ENCODE measurements around the gene MMAB. TPM values are rescaled to one million over a fixed set of nuclear protein-coding genes. Genes with fewer than 3 reads are reported as not detected.

The MMAB gene
- total RNA-seq, 2 donors from 2014 or later = 12.5 to 29.7 TPM

DNA sequence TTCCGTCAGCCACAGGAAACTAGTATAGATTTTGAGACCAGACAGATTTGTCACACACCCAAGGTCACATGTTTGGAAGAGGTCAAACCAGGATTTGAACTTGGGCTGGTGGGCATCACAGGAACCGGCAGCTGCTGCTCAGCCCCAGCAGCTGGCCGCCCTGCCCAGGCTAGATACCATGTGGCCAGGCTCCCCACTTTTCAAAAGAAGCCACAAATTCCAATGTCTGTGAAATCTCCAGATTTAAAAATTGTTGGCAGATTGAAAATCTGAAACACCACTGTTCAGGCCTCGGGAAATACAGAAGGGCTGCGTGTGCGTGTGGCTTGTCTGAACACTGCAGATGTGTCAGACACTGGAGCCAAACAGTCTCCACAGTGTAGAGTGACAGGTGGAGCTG lies 30.4 kb downstream of the MMAB start:
- no peaks in the 10 kb centered on the region for H3K4me1 ChIP-seq

DNA sequence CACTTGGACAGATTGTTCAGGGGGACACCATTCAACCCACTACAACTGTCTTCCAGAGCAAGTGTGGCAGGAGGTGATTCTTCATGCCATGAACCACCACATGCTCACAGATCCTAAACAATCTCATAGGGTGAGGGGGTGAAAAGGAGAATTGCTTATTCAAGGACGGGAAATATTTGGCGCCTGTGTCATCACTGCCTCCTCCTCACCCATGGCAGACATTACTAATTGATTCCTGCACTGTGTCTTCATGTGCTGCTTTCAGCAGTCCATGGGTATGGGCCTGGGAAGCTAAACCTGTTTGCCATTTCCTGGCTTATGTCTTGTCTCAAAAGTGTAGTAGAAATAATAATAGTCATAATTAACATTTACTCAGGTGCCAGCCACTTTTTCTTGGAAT lies 31.3 kb downstream of the MMAB start:
- Histone ChIP-seq H3K4me3 (no peak overlapping the region), H3K36me3 (replicated peaks in 1 of 2; ENCODE audit: insufficient read depth in 1 of 2, low read depth in 2 of 2) (no peaks in the 10 kb centered on the region), H3K27ac (no peak overlapping the region), H3K4me1 (no peaks in the 10 kb centered on the region), H3K27me3 (no peaks in the 10 kb centered on the region), H3K9me3 (no peaks in the 10 kb centered on the region)
- intact Hi-C loops (cut with DNase I) = no loop called here
- TF ChIP-seq, protein P1, sequence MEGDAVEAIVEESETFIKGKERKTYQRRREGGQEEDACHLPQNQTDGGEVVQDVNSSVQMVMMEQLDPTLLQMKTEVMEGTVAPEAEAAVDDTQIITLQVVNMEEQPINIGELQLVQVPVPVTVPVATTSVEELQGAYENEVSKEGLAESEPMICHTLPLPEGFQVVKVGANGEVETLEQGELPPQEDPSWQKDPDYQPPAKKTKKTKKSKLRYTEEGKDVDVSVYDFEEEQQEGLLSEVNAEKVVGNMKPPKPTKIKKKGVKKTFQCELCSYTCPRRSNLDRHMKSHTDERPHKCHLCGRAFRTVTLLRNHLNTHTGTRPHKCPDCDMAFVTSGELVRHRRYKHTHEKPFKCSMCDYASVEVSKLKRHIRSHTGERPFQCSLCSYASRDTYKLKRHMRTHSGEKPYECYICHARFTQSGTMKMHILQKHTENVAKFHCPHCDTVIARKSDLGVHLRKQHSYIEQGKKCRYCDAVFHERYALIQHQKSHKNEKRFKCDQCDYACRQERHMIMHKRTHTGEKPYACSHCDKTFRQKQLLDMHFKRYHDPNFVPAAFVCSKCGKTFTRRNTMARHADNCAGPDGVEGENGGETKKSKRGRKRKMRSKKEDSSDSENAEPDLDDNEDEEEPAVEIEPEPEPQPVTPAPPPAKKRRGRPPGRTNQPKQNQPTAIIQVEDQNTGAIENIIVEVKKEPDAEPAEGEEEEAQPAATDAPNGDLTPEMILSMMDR (IDR thresholded peaks at IDR 0.05) = no peak
- TF ChIP-seq POLR2A (IDR thresholded peaks at IDR 0.05) = no peak
- DNase-seq (no peak), ATAC-seq (no peak)
- 85 to 87% methylated on average over 2 of the region's 2 CpGs for WGBS, 2 donors

More for the DNA sequence above, 30.4 kb downstream of the MMAB start:
- 84 to 90% methylated on average over 6 of the region's 6 CpGs for WGBS, 2 donors
- TF ChIP-seq, protein P1 (IDR thresholded peaks at IDR 0.05) = no peak
- no peak for TF ChIP-seq POLR2A (IDR thresholded peaks at IDR 0.05)
- intact Hi-C loops (cut with DNase I) = no loop called here
- Histone ChIP-seq H3K27me3 (no peaks in the 10 kb centered on the region), H3K27ac (no peak overlapping the region), H3K9me3 (no peaks in the 10 kb centered on the region), H3K4me3 (no peak overlapping the region), H3K36me3 (replicated peaks in 1 of 2; ENCODE audit: insufficient read depth in 1 of 2, low read depth in 2 of 2) (no peaks in the 10 kb centered on the region)
- DNase-seq = no peak
- no peak for ATAC-seq

DNA sequence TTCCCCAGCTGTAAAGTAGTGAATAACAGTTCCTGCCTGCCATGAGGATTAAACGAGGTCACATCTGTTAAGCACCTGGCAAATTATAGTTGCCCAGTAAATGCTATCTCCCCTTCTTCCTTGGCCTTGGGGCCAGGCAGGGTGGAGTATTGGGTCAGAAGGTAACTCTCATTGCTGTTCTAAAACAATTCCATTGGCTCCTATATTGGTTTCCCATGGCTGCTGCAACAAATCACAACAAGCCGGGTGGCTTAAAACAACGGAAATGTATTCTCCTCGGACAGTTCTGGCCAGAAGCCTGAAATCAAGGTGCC lies 31.9 kb downstream of the MMAB start:
- no peak for DNase-seq
- Histone ChIP-seq H3K27me3 (no peaks in the 10 kb centered on the region), H3K9me3 (no peaks in the 10 kb centered on the region), H3K27ac (no peak overlapping the region), H3K4me3 (no peak overlapping the region), H3K4me1 (no peaks in the 10 kb centered on the region), H3K36me3 (replicated peaks in 1 of 2; ENCODE audit: insufficient read depth in 1 of 2, low read depth in 2 of 2) (no peaks in the 10 kb centered on the region)
- intact Hi-C loops (cut with DNase I) = no loop called here
- no peak for TF ChIP-seq POLR2A (IDR thresholded peaks at IDR 0.05)
- TF ChIP-seq, protein P1 (IDR thresholded peaks at IDR 0.05) = no peak
- no peak for ATAC-seq
- 44 to 62% methylated on average over 4 of the region's 4 CpGs for WGBS, 2 donors

DNA sequence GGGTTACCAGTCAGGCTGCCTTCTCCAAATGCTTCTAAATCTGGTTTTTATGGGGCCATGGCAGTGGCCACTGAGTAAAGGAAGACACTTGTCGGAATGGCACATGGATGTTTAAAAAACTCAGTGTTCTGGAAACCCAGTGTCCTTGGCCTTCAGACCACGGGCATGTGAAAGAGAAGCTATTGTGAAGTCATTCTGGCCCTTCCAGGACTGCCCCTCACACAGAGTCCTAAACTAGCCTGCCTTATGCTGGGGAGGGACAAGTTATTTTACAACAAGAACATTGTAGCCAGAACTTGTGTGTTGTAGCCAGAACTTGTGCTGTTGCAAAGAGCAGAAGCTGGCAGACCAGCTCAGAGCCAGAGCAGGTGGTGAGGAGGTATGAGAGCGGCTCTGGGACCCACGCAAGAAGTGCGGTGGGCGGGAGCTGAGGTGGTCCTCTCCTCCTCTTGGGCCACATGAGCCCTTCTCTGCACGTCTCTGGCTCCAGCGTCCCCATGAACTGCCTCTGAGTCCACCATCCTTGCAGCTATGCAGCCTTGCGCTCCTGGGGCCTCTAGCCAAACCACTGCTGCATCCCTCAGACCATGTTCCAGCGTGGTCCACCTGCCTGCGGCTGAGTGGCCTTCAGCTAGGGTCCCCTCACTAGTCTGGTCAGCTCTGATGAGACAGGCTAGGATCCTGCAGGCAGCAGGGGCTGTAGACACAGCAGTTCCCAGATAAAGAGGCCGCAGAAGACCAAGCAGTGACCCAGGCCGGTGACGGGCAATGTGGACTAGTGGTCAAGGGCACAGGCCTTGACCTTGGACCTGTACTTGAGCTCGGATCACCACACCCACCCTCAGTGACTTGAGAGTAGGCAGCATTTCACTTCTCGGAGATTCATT lies 32.5 kb downstream of the MMAB start:
- no peak for DNase-seq
- ATAC-seq = no peak
- no peak overlapping the region for H3K27ac ChIP-seq
- no peak overlapping the region for H3K4me3 ChIP-seq
- intact Hi-C loops (cut with DNase I) = no loop called here
- no peaks in the 10 kb centered on the region for H3K27me3 ChIP-seq
- TF ChIP-seq, protein P1 (IDR thresholded peaks at IDR 0.05) = no peak
- no peak for TF ChIP-seq POLR2A (IDR thresholded peaks at IDR 0.05)
- H3K9me3 ChIP-seq = no peaks in the 10 kb centered on the region
- WGBS, 2 donors = 81% methylated on average over 15 to 16 of the region's 16 CpGs
- H3K36me3 ChIP-seq (replicated peaks in 1 of 2; ENCODE audit: insufficient read depth in 1 of 2, low read depth in 2 of 2) = no peaks in the 10 kb centered on the region
- H3K4me1 ChIP-seq = no peaks in the 10 kb centered on the region

DNA sequence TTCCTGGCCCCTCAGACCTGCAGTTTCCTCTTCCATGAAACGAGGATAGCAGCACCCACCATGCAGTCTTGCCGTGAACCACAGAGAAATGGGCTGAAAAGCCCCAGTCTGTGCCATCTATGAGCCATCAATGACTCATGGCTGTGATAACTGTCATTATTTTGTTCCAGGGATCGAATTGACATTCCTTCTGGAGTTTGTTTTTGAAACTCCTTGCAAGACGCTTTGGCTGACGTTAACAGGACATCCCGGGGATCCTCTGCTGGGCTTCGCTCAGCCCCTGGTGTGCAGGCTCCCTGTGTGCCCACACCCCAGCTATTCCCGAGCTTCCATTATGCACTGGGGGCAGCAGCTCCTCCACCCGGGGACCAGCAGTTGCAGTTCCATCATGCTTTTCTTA lies 33.8 kb downstream of the MMAB start:
- Histone ChIP-seq H3K27me3 (no peaks in the 10 kb centered on the region), H3K4me3 (no peak overlapping the region), H3K36me3 (replicated peaks in 1 of 2; ENCODE audit: insufficient read depth in 1 of 2, low read depth in 2 of 2) (no peaks in the 10 kb centered on the region), H3K4me1 (no peaks in the 10 kb centered on the region), H3K27ac (no peak overlapping the region), H3K9me3 (no peaks in the 10 kb centered on the region)
- 55 to 76% methylated on average over 9 of the region's 9 CpGs for WGBS, 2 donors
- TF ChIP-seq POLR2A (IDR thresholded peaks at IDR 0.05) = no peak
- TF ChIP-seq, protein P1 (IDR thresholded peaks at IDR 0.05) = no peak
- intact Hi-C loops (cut with DNase I) = no loop called here
- ATAC-seq (no peak), DNase-seq (no peak)
